HG03520 (cell line): ENCODE data around the gene MINDY4B.

Experiments used
- ATAC-seq: cut with Tn5 transposase; IDR thresholded peaks from one replicate; pipeline ENCODE4 v1.9.1; 2021; ENCODE audit warnings: mild to moderate bottlenecking, moderate library complexity; ENCODE audit not compliant: unreplicated experiment

MINDY4B gene

DNA sequence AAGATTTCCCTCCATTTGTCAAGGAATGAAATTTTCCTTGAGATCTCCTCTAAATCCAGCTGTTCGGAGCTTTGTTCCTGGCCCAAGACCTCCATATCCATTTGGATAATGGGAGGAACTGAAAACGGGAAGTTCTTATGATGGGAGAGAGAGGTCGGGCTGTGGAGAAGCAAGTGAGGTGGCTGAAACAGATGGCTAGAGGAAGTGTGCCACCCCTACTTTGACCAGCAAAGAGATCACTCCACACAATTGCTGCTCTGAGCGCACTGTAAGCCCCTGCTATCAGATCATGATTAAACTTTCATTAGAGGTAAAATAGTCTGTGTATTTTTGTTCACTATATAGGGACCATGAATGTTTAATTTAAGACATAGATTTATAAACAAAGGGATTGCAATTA is at the start of gene MINDY4B:
Gene MINDY4B (minus strand): TSS at position 101 of the 400 bp plus-strand sequence. CDS start 0 bp downstream, at position 101.
- ATAC-seq, result no peak

DNA sequence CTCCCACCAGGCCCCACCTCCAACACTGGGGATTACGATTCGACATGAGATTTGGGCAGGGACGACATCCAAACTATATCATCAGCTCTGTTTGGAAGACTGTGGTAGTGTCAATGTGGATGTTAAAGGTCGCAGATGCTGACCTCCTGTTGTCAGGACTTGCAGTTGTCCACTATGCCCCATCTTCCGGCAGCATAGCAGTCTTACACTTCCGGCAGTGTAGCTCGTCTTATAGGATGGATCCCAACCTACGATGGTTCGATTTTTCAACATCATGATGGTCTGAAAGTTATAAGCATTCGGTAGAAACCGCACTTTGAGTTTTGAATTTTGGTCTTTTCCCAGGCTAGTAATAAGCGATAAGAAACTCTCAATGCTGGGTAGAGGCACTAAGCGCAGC is 46.7 kb upstream of the MINDY4B start:
- no peak for ATAC-seq

DNA sequence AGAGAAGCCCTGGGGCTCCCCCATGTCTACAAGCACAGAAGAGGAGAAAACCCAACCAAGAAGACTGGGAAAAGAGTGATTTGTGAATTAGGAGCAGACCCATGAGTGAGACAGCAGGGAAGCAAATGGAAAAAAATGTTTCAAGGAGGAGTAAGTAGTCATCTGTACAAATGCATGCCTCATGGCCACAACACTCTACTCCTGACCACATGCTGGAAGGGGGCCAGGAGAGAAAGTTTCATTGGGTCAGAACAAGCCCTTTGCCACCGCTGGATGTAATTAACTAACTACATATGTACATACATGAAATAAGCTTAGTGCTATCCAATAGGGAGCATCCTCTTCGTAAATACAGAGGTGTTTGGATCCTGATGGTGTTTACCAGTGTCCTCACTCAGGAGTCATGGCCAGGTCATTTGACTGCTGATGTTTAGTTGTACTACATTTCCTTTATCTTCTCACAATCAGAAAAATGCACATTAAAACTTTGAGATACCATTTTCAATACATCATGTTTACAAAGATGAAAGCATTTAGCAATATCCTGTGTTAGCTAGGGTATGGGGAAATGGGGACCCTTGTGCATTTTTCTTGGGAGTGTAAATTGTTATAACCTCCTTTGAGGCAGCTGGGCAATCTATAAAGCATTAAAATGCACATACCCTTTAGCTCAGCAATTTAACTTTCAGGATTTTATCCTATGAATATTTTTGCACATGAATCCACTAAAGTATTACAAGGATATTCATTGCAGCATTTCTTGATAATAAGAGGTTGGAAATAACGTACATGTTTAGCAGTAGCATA is 40.2 kb upstream of the MINDY4B start:
- ATAC-seq, result no peak

- no peak for ATAC-seq
These were observed 37.0 kb upstream of the MINDY4B start for GRCh38 chr3:150942221-150942620.

GRCh38 chr3:150936693-150937092 is 31.5 kb upstream of the MINDY4B start:
- ATAC-seq, result peak; percentile 73

DNA sequence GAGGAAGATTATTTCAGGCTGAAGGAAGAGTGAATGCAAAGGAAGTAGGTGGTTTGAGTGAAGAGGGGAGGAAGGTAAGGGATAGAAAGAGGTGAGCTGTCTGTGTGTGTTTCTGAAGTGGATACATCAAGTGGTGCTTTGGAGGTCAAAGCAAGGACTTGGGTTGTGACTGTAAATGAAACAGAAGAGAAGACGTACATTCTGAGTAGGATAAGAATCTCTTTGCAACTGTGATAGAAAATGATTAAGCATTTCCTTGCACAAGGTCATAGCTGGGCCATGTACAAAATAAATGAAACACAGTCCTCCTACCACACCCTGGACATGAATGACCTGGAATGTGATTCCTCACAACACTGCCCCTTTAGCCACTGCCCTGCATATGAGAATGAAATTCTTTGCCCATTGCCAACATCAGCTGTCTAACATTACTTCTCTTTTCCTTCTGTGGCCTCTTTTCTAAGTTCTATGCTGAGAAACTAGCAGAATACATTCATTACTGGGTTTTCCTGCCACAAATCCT is 28.3 kb upstream of the MINDY4B start:
- ATAC-seq, result no peak

- ATAC-seq, result no peak
These were observed 26.5 kb upstream of the MINDY4B start for GRCh38 chr3:150931745-150932144.

DNA sequence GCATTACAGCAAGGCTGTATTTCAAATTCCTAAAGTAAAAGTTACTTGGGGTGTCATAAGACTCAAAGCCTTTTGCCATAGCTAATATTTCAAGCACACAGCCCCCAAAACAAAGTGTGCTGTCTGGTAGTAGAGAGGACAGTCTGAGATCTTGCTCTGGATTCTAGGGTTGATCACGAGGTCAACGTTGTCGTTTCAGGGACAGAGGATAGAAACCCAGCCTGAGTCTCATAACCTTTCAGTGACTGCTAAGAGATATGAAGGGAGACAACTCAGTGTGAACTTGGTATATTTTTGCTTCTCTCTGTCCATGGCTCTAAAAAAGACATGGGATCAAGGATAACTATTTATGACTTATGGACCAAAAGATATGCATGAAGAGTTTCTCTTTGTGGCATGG is 25.6 kb upstream of the MINDY4B start:
- ATAC-seq, result no peak

DNA sequence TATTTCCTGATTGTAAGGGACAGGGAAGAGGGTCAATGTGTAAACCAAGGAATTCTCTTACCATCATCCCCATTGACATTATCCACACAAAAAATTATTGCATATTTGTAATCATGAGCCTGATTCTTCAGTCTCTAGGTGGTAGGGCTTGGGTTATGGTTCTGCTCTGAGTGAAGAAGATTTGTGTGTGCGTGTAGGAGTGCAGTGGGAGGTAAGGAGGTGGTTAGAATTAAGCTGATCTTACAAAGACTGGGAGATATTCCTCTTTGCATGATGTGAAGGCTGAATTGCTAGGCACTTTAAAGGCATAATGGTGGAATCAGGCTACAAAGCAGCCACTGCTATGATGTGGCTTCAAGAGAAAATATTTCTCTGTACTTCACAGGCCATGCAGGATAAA is 23.0 kb upstream of the MINDY4B start:
- ATAC-seq, result no peak

GRCh38 chr3:150926328-150926727 is 21.1 kb upstream of the MINDY4B start:
- ATAC-seq, result no peak

DNA sequence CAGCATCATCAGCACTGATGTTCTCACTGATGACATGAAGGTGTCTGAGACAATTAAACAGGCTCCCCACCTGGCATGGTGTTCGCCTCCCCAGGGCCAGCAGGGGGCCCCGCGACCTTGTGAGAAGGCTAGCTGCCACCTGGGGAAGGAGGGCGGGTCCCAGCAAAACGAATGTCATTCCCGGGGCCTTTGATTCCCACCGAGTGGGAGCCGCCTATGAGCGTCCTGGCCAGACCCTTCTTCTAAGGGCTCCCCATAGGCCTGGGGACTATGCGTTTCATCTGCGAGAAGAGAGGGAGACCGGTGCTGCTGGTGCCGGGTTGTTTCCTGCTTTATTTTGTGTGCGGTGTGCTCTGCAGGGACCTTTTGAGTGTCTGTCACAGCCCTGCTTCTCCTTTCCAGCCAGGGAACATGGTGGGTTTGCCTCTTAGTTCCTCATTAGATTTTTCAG is 20.5 kb upstream of the MINDY4B start:
- ATAC-seq, result peak; percentile 90

DNA sequence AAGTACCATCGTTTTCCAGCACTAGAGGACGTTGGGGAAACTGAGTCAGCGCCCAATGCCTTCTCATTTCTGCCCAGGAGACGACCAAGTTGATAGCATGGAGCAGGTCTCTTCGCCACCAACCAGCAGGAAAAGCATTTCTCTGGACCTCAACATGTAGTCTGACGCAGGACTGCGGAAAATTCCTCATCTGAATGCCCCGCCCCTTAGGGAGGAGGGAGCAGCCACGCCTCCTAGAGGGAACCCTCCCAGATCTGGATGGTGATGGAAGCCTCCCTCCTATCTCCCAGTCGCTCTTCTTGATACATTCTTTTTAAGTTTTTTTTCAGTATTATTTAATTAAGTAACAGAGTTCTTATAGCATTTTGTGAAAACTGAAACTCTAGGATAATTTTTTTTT is 17.4 kb upstream of the MINDY4B start:
- ATAC-seq, result no peak

- ATAC-seq, result no peak
These were observed 16.0 kb upstream of the MINDY4B start for GRCh38 chr3:150921209-150921608.

DNA sequence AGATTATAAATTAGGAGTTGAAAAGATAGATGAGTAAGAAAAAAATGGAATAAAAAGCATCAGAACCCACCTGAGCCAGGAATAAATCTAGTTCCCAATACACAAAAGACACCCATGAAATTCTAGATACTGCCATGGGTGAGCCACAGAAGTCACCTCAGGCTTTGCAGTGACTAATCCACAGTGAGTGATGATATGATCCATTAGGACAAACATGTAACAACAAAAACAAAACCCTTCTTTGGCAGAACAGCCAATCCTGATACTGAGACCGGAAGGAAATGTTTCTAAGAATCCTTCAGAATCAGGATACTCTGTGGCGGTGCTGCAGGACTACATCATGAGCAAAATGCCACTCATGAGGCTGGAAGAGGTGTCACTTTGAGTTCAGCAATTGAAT is 15.0 kb upstream of the MINDY4B start:
- ATAC-seq, result no peak

GRCh38 chr3:150917951-150918350 is 12.7 kb upstream of the MINDY4B start:
- no peak for ATAC-seq

- no peak for ATAC-seq
These were observed 8.1 kb upstream of the MINDY4B start for GRCh38 chr3:150913133-150913922.

DNA sequence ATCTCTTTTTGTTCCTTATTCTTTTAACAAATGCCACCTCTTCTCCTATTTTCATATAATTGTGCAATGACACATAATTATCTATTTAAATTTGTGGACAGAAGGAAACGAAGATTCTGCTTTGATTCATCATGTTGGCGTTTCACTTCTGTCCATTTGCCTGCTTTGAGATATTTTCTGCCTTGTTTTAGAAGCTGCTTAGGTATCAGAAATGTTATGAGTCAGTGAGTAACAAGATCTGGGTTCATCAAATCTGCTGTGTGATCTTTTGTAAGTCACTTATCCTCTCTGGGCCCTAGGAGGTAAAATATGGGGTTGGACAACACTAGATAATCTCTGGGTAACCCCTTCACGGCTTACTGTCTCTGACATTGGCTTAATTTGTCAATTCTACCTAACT is 7.3 kb upstream of the MINDY4B start:
- ATAC-seq, result peak; percentile 77

DNA sequence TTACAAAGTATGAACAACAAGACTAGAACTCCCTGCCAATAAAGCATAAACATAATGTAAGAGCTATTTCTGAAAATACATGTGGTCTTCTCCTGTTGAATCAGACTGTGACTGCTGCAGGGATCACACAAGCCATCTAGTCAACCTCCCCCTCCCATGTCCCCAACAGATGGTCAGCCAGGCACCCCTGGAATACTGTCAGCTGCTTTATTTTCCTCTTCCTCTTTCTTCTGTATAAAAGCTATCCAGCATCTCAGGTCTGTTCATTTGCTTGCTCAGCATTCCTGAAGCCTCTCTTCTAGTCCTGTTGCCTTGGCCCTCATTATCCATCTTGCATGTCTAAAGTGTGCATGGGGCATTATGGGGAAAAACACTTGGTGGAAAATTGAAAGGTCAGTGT is 6.5 kb upstream of the MINDY4B start:
- no peak for ATAC-seq

DNA sequence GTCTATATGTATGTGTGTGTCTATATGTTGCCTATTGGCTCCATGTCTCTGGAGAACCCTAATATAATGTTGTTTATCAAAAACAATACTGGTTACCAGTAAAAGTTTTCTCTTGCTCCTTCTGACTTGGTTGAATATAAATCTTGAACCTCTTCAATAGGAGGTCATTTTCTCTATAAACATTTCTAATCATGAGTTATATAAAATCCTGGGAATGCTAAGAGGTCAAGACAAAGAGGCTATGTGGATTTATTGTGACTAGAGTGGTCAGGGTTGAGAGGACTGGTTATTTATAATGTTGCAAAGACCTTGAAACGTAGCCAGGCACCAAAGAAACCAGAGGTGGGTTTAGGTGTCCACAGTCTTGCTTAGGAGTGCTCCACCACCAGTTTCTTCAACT is 1.2 kb upstream of the MINDY4B start:
- no peak for ATAC-seq

DNA sequence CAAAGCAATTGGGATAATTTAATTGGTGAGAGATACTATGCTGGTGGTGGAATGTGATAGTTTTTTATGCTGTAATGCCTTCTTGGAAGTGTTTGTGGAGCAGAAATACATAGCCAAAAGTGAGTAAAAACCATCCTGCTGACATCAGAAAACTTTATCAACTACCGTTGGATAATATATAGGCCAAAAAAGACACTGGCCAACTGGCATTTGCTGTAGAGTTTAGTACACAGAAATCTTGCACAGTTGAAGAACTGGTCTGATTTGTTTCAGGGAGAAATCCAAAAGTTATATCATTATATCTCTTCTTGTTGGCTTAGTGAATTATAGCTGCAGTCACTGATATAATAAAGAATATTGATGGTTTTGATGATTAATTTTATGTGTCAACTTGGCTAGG is 507 bp upstream of the MINDY4B start:
- no peak for ATAC-seq

DNA sequence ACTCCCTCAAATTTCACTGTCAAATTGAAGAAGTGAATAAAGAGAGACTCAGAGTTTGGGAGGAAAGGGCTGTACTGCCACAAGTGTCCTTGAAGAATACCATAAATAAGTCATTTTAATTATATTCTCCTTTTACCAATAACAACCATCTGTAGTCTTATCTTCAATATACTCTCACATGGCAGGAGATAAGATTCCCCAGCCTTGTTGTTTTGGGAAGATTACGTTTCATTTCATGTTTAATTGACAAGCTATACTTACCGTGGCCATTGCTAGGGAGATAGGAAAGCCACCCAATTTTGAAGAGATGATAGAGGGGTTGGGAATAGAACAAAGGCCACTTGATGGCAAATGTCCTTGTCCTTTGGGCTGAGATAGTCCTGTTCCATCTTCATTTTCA is 2.3 kb downstream of the MINDY4B start:
- no peak for ATAC-seq

GRCh38 chr3:150901793-150902192 is 3.4 kb downstream of the MINDY4B start:
- no peak for ATAC-seq
